HL-60 (cell line): ENCODE data around the gene TACO1.

Source experiments
- DNase-seq, 2 experiments: peaks; one replicate each; pipeline ENCODE4 v3.0.0-alpha.2; 2010 to 2020; ENCODE audit warnings: low read depth in 1 of 2, low spot score in 1 of 2
- H3K27ac ChIP-seq: fragments of 250-450 bp; sonication (Bioruptor Pico); replicated peaks from 2 replicates; pipeline ENCODE4 v1.5.1; 2020; ENCODE audit warnings: mild to moderate bottlenecking, moderate library complexity
- H3K27me3 ChIP-seq: fragments of 250-450 bp; sonication (Bioruptor Pico); 2 replicates; pipeline ENCODE4 v1.5.1; 2021; ENCODE audit warnings: mild to moderate bottlenecking, moderate library complexity; ENCODE audit not compliant: insufficient read depth, poor library complexity, severe bottlenecking
- H3K4me3 ChIP-seq: replicated peaks from 2 replicates; pipeline ENCODE4 v1.5.1; 2011; ENCODE audit warnings: mild to moderate bottlenecking, control low read depth, low read length; ENCODE audit not compliant: insufficient read depth
- CTCF ChIP-seq: IDR thresholded peaks from one replicate; pipeline ENCODE4 v1.5.1; 2011; ENCODE audit warnings: low read length, control low read depth, inconsistent platforms; ENCODE audit not compliant: insufficient read depth
- GABPA ChIP-seq: IDR thresholded peaks from 2 replicates; pipeline ENCODE4 v1.6.1; 2012; ENCODE audit warnings: low read depth
- POLR2AphosphoS5 ChIP-seq: IDR thresholded peaks from 2 replicates; pipeline ENCODE4 v1.6.1; 2012; ENCODE audit warnings: low read depth
- REST ChIP-seq: IDR thresholded peaks from 2 replicates; pipeline ENCODE4 v1.6.1; 2012; ENCODE audit warnings: low read depth; ENCODE audit not compliant: insufficient replicate concordance
- SPI1 ChIP-seq: IDR thresholded peaks from 2 replicates; pipeline ENCODE4 v1.6.1; 2012; ENCODE audit warnings: low read depth, mild to moderate bottlenecking, borderline replicate concordance

The TACO1 gene

GRCh38 chr17:63571632-63572310 lies 28.9 kb upstream of the TACO1 start:
- no peaks in the 10 kb centered on the region for H3K27me3 ChIP-seq
- peak; percentile 50 to 74 for DNase-seq
- H3K4me3 ChIP-seq = no peak overlapping the region
- TF ChIP-seq REST = no peak
- TF ChIP-seq SPI1 = no peak
- no peak for TF ChIP-seq GABPA
- TF ChIP-seq CTCF = no peak
- no peak for TF ChIP-seq POLR2AphosphoS5
- no peak overlapping the region for H3K27ac ChIP-seq

- TF ChIP-seq GABPA (no peak), SPI1 (no peak), REST (no peak), POLR2AphosphoS5 (no peak), CTCF (no peak)
- no peak overlapping the region for H3K4me3 ChIP-seq
- H3K27me3 ChIP-seq = no peaks in the 10 kb centered on the region
- no peak for DNase-seq
- H3K27ac ChIP-seq = no peak overlapping the region
Measured at GRCh38 chr17:63573634-63574033, 27.1 kb upstream of the TACO1 start.

GRCh38 chr17:63578027-63578768 lies 22.5 kb upstream of the TACO1 start:
- Histone ChIP-seq H3K4me3 (no peak overlapping the region), H3K27ac (no peak overlapping the region), H3K27me3 (no peaks in the 10 kb centered on the region)
- no peak for TF ChIP-seq SPI1
- TF ChIP-seq POLR2AphosphoS5 = no peak
- no peak for TF ChIP-seq REST
- no peak for TF ChIP-seq CTCF
- no peak for TF ChIP-seq GABPA
- DNase-seq = no peak
